Vagina (tissue), 2 donors: ENCODE data around the gene XPO4. TPM values are rescaled to one million over a fixed set of nuclear protein-coding genes. Genes with fewer than 3 reads are reported as not detected.

Experiments
- DNase-seq, 2 donors: peaks; one replicate each; pipeline ENCODE4 v3.0.0-alpha.2; 2017; ENCODE audit errors: extremely low spot score in 2 of 2
- H3K27ac ChIP-seq: fragments of 200-600 bp; sonication (generic); one replicate; pipeline ENCODE4 v1.5.1; 2019
- H3K27me3 ChIP-seq: fragments of 200-600 bp; sonication (generic); one replicate; pipeline ENCODE4 v1.5.1; 2019
- H3K36me3 ChIP-seq, 2 donors: fragments of 200-600 bp; sonication (generic); one replicate each; pipeline ENCODE4 v1.5.1; 2017 to 2019
- H3K4me1 ChIP-seq: fragments of 200-600 bp; sonication (generic); one replicate; pipeline ENCODE4 v1.5.1; 2019
- H3K4me3 ChIP-seq, 2 donors: fragments of 200-600 bp; sonication (generic); 1 replicate in 1 of 2; 2 replicates in 1 of 2; pipeline ENCODE4 v1.5.1; 2016 to 2019
- H3K9me3 ChIP-seq: fragments of 200-600 bp; sonication (generic); one replicate; pipeline ENCODE4 v1.5.1; 2019
- POLR2A ChIP-seq, 2 donors: fragments of 450-650 bp; IDR thresholded peaks; one replicate each; pipeline ENCODE4 v1.6.1; 2017; ENCODE audit warnings: antibody characterized with exemption in 2 of 2, mild to moderate bottlenecking in 2 of 2, moderate library complexity in 2 of 2
- POLR2AphosphoS5 ChIP-seq, 2 donors: sonication (generic); formaldehyde crosslinking; IDR thresholded peaks; one replicate each; pipeline ENCODE4 v1.9.0; 2017; ENCODE audit warnings: antibody characterized with exemption in 2 of 2, mild to moderate bottlenecking in 2 of 2, low read depth in 1 of 2; ENCODE audit not compliant: insufficient read depth in 1 of 2
- intact Hi-C: fragments of 100-400 bp; cut with DNase I; formaldehyde crosslinking; loops from one replicate; pipeline ENCODE4 v1.15.1; 2023
- total RNA-seq: library from RNA; depleted of rRNA; stranded (reverse); fragments of >200 nt; gene quantifications from one replicate; pipeline ENCODE4 v1.2.3, GENCODE V29; 2016
- TF ChIP-seq, protein P1 (sequence below), 3 experiments: fragments of 450-650 bp in 2 of 3; fragments of 200-600 bp in 1 of 3; sonication (generic) in 1 of 3; IDR thresholded peaks; one replicate each; pipeline ENCODE4 v1.5.1; 2017 to 2019; ENCODE audit warnings: antibody characterized with exemption in 3 of 3, mild to moderate bottlenecking in 2 of 3, moderate library complexity in 2 of 3

Gene XPO4
- total RNA-seq, 1 donor from 2014 or later = 17.7 TPM

GRCh38 chr13:20812890-20813289 is 89.7 kb downstream of the XPO4 start:
- H3K4me1 ChIP-seq = peaks cover 19% of the 10 kb centered on the region
- TF ChIP-seq POLR2AphosphoS5 (IDR thresholded peaks at IDR 0.05; ENCODE audit: insufficient read depth in 1 of 2, low read depth in 1 of 2) (no peak), POLR2A (IDR thresholded peaks at IDR 0.05) (no peak)
- TF ChIP-seq, protein P1, sequence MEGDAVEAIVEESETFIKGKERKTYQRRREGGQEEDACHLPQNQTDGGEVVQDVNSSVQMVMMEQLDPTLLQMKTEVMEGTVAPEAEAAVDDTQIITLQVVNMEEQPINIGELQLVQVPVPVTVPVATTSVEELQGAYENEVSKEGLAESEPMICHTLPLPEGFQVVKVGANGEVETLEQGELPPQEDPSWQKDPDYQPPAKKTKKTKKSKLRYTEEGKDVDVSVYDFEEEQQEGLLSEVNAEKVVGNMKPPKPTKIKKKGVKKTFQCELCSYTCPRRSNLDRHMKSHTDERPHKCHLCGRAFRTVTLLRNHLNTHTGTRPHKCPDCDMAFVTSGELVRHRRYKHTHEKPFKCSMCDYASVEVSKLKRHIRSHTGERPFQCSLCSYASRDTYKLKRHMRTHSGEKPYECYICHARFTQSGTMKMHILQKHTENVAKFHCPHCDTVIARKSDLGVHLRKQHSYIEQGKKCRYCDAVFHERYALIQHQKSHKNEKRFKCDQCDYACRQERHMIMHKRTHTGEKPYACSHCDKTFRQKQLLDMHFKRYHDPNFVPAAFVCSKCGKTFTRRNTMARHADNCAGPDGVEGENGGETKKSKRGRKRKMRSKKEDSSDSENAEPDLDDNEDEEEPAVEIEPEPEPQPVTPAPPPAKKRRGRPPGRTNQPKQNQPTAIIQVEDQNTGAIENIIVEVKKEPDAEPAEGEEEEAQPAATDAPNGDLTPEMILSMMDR (IDR thresholded peaks at IDR 0.05) = no peak
- intact Hi-C loops = no loop called here
- no peaks in the 10 kb centered on the region for H3K27me3 ChIP-seq
- no peak overlapping the region for H3K4me3 ChIP-seq
- H3K27ac ChIP-seq = peak overlapping the region; percentile 51
- H3K9me3 ChIP-seq = no peaks in the 10 kb centered on the region
- DNase-seq = no peak
- H3K36me3 ChIP-seq = peaks cover 0 to 11% of the 10 kb centered on the region in 2 donors

GRCh38 chr13:20810808-20811207 is 91.7 kb downstream of the XPO4 start:
- peaks cover 19% of the 10 kb centered on the region for H3K4me1 ChIP-seq
- H3K27ac ChIP-seq = no peak overlapping the region
- H3K4me3 ChIP-seq = no peak overlapping the region
- H3K27me3 ChIP-seq = no peaks in the 10 kb centered on the region
- no peak for DNase-seq
- peaks cover 0 to 26% of the 10 kb centered on the region in 2 donors for H3K36me3 ChIP-seq
- no peaks in the 10 kb centered on the region for H3K9me3 ChIP-seq
- intact Hi-C loops = no loop called here
- TF ChIP-seq, protein P1 (IDR thresholded peaks at IDR 0.05) = no peak
- TF ChIP-seq POLR2AphosphoS5 (IDR thresholded peaks at IDR 0.05; ENCODE audit: insufficient read depth in 1 of 2, low read depth in 1 of 2) (no peak), POLR2A (IDR thresholded peaks at IDR 0.05) (no peak)

GRCh38 chr13:20808874-20809273 is 93.7 kb downstream of the XPO4 start:
- TF ChIP-seq POLR2AphosphoS5 (IDR thresholded peaks at IDR 0.05; ENCODE audit: insufficient read depth in 1 of 2, low read depth in 1 of 2) (no peak), POLR2A (IDR thresholded peaks at IDR 0.05) (no peak)
- TF ChIP-seq, protein P1 (IDR thresholded peaks at IDR 0.05) = no peak
- Histone ChIP-seq H3K27ac (no peak overlapping the region), H3K9me3 (no peaks in the 10 kb centered on the region), H3K27me3 (no peaks in the 10 kb centered on the region), H3K4me3 (no peak overlapping the region), H3K4me1 (peaks cover 12% of the 10 kb centered on the region), H3K36me3 (peaks cover 0 to 26% of the 10 kb centered on the region in 2 donors)
- DNase-seq = no peak
- intact Hi-C loops = no loop called here

- Histone ChIP-seq H3K4me1 (no peaks in the 10 kb centered on the region), H3K36me3 (peaks cover 0 to 18% of the 10 kb centered on the region in 2 donors), H3K9me3 (no peaks in the 10 kb centered on the region), H3K4me3 (no peak overlapping the region), H3K27ac (no peak overlapping the region), H3K27me3 (no peaks in the 10 kb centered on the region)
- no peak for DNase-seq
- no peak for TF ChIP-seq POLR2AphosphoS5 (IDR thresholded peaks at IDR 0.05; ENCODE audit: insufficient read depth in 1 of 2, low read depth in 1 of 2)
- TF ChIP-seq, protein P1 (IDR thresholded peaks at IDR 0.05) = no peak
- no peak for TF ChIP-seq POLR2A (IDR thresholded peaks at IDR 0.05)
- intact Hi-C loops = no loop called here
Observed at GRCh38 chr13:20803180-20803965, 99.2 kb downstream of the XPO4 start.

- H3K27me3 ChIP-seq = no peaks in the 10 kb centered on the region
- H3K36me3 ChIP-seq = peaks cover 0 to 2% of the 10 kb centered on the region in 2 donors
- H3K4me1 ChIP-seq = peaks cover 11% of the 10 kb centered on the region
- intact Hi-C loops = no loop called here
- no peak for DNase-seq
- no peak overlapping the region for H3K4me3 ChIP-seq
- no peaks in the 10 kb centered on the region for H3K9me3 ChIP-seq
- no peak overlapping the region for H3K27ac ChIP-seq
- TF ChIP-seq, protein P1 (IDR thresholded peaks at IDR 0.05) = no peak
- TF ChIP-seq POLR2AphosphoS5 (IDR thresholded peaks at IDR 0.05; ENCODE audit: insufficient read depth in 1 of 2, low read depth in 1 of 2) (no peak), POLR2A (IDR thresholded peaks at IDR 0.05) (no peak)
Observed at GRCh38 chr13:20801707-20802106, 100.8 kb downstream of the XPO4 start.
